ENCODE results near the gene C1QTNF12.

Gene C1QTNF12

DNA sequence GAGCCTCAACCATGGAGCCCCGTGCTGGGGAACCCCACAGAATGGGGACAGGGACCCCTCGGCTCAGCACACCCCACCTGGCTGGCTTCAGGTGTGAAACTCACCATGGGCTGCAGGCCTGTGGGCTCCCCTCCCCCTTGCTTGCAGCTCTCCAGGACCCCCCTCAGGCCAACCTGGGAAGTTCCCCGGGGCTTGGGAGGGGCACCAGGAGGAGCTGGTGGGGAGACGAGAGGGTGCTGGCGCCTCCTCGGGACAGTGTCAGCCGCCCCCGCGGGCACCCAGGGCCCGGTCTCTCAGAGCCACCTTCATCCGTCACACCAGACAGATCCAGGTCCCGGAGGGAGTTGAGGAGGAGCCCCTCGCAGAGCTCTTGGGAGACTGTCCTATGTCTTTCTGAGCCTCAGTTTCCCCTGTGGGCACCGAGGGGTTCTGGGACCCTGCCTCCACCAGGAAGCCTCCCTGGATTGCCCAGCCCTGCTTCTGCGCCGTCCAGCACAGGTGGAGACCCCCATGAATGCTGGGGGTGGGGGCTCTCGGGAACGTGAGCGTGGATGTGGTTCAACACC, 39.5 kb downstream of the C1QTNF12 start:
- Mint-ChIP-seq H3K4me3 (peak overlapping the region in 1 of 3 experiments; percentile 50), H3K36me3 (ENCODE audit: low read depth) (no peaks in the 10 kb centered on the region), H3K27me3 (ENCODE audit: low read depth) (peaks cover 14% of the 10 kb centered on the region), H3K27ac (no peak overlapping the region), H3K4me1 (peaks cover 9% of the 10 kb centered on the region), H3K9me3 (no peaks in the 10 kb centered on the region)
- TF ChIP-seq, protein P1, sequence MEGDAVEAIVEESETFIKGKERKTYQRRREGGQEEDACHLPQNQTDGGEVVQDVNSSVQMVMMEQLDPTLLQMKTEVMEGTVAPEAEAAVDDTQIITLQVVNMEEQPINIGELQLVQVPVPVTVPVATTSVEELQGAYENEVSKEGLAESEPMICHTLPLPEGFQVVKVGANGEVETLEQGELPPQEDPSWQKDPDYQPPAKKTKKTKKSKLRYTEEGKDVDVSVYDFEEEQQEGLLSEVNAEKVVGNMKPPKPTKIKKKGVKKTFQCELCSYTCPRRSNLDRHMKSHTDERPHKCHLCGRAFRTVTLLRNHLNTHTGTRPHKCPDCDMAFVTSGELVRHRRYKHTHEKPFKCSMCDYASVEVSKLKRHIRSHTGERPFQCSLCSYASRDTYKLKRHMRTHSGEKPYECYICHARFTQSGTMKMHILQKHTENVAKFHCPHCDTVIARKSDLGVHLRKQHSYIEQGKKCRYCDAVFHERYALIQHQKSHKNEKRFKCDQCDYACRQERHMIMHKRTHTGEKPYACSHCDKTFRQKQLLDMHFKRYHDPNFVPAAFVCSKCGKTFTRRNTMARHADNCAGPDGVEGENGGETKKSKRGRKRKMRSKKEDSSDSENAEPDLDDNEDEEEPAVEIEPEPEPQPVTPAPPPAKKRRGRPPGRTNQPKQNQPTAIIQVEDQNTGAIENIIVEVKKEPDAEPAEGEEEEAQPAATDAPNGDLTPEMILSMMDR (IDR thresholded peaks at IDR 0.05; ENCODE audit: unreplicated experiment in 3 of 3): no peak

DNA sequence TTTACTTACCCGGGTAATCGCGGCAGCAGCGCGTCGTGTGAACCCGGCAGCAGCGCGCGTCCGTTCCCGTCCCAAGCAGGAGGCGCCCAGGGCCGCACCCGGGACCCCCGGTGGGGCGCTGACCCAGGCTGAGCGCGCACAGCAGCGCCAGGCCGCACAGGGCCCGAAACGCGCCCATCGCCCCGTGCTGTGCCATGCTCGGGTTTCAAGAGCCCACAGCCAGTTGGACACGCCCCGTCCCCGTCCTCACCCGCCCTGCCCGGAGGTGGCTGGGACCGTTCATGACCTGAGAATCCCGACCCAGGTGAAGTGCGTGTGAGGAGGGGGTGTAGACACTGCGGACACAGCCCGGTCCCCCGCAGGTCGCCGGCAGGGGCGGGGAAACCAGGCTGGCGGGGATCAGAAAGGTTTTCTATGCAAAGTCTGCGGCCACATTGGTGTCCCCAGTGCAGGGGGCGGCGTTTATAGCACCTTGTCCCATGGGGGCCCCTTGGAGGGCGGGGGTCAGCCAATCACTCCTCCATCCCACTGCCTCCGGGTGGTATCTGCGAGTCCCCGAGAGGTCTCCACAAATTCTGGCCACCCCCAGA, 40.1 kb downstream of the C1QTNF12 start, which contains the start of gene TNFRSF18:
Gene TNFRSF18, minus strand, starts transcription at position 217 of the 590 bp plus-strand sequence. Its CDS starts 21 bp downstream, at position 196.
- Mint-ChIP-seq H3K36me3 (ENCODE audit: low read depth) (no peaks in the 10 kb centered on the region), H3K27ac (no peak within 1 kb of the TSS), H3K4me1 (peaks cover 9% of the 10 kb centered on the region), H3K9me3 (no peaks in the 10 kb centered on the region), H3K4me3 (peak within 1 kb of the TSS in 1 of 3 experiments; percentile 50), H3K27me3 (ENCODE audit: low read depth) (peaks cover 14% of the 10 kb centered on the region)
- TF ChIP-seq, protein P1 (IDR thresholded peaks at IDR 0.05; ENCODE audit: unreplicated experiment in 3 of 3): no peak

DNA sequence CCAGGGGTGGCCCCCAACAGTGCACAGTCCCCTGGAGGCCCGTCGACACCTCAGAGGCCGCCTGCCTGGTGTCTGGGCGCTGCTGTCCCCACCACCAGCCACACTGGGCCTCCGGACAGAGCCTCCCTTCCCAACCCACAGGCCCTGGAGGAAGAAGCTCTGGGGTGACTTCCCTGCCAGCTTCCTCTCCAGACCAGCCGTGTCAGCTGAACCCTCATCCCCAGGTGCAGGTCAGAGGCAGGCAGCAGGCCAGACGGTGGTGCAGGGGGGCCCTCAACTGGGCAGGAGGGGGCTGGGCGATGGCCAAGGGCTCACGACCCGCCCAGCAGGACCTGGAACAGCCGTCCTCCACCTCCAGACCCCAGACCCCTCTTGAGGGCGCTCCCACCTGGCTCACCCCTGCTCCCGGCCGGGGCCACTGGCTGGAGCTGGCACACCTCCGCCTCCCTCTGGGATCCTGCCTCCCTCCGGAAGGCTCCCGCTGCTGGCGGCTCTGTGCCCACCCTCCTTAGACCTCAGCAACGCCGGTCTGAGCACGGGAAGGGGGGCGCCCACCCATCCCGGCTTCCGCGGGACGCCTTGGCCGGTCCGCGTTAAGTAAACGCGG, 40.6 kb downstream of the C1QTNF12 start:
- Mint-ChIP-seq H3K4me1 (peaks cover 9% of the 10 kb centered on the region), H3K36me3 (ENCODE audit: low read depth) (no peaks in the 10 kb centered on the region), H3K27me3 (ENCODE audit: low read depth) (peaks cover 12% of the 10 kb centered on the region), H3K27ac (no peak overlapping the region), H3K9me3 (no peaks in the 10 kb centered on the region), H3K4me3 (no peak overlapping the region)
- TF ChIP-seq, protein P1 (IDR thresholded peaks at IDR 0.05; ENCODE audit: unreplicated experiment in 3 of 3): no peak

DNA sequence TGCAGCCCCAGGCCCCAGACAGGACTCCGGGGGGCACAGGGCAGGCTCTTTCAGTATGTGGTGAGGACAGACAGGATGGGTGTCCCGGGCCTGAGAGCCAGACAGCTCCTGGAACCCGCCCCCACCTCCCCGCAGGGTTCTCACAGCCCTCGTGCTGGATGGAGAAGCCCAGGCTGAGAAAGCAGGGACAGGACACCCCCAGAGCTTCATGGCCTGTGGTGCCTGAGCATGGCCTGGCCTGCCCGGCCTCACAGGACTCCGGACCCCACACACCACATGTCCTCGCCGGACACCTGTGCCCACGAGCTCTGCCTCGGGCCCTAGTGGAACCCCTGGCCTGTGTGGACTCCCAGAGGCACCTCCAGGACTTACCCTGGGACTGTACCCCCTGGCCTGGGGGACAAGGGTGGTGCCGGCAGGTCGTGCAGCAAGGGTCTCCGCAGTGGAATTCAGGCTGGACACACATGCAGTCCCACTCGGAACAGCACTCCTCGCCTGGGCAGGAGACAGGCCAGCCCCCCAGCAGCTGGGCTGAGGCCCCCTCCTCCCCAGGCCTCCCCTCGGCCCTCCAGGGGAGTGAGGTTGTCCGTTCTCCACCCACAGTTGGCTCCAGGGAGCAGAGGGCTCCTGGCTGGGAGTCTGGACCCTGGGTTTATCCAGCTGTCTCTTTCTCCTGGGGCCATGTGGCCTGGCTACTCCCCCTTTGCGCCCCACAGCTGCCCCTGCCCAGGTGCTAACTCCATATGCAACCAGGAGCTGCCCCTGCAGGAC, 41.3 kb downstream of the C1QTNF12 start:
- H3K9me3 Mint-ChIP-seq: no peaks in the 10 kb centered on the region

DNA sequence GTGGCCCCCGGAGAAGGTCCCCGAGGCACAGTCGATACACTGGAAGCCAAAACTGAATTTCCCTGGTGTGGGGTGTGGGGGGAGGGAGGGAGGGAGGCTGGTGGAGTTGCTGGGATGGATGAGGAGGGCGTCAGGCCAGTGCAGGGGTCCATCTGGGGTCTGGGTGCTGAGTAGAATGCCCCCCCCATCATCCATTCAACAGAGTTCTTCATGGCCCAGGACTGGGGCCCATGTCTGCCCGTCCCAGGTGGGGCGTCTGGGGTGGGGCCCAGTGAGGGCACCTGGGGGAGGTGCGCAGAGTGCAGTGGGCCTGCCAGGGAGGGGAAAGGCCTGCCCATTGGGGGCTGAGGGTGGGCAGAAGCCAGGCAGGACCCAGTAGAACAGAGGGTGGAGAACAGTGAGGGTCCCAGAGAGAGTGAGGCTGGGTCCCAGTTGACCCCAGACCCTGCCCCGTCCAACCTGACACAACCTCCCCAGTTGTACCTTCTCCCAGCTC, 42.0 kb downstream of the C1QTNF12 start:
- H3K4me3 Mint-ChIP-seq: no peak overlapping the region
- no peak overlapping the region for H3K27ac Mint-ChIP-seq
- H3K9me3 Mint-ChIP-seq: no peaks in the 10 kb centered on the region
- H3K36me3 Mint-ChIP-seq (ENCODE audit: low read depth): no peaks in the 10 kb centered on the region
- TF ChIP-seq, protein P1 (IDR thresholded peaks at IDR 0.05; ENCODE audit: unreplicated experiment in 3 of 3): no peak
- H3K27me3 Mint-ChIP-seq (ENCODE audit: low read depth): peaks cover 14% of the 10 kb centered on the region
- H3K4me1 Mint-ChIP-seq: peaks cover 9% of the 10 kb centered on the region

More for the DNA sequence above, 41.3 kb downstream of the C1QTNF12 start:
- Mint-ChIP-seq H3K27ac (no peak overlapping the region), H3K27me3 (ENCODE audit: low read depth) (peaks cover 11% of the 10 kb centered on the region), H3K36me3 (ENCODE audit: low read depth) (no peaks in the 10 kb centered on the region), H3K4me3 (no peak overlapping the region), H3K4me1 (peaks cover 9% of the 10 kb centered on the region)
- TF ChIP-seq, protein P1 (IDR thresholded peaks at IDR 0.05; ENCODE audit: unreplicated experiment in 3 of 3): no peak

All from nephron (organoid).